ENCODE data around the gene LRG1. TPM values are rescaled to one million over a fixed set of nuclear protein-coding genes. Genes with fewer than 3 reads are reported as not detected.

The LRG1 gene
- total and polyA plus RNA-seq, 9 of the 15 experiments (the other 6 are each of a cell fraction or from before 2014, with no cell fraction given): 1.5 to 11.9 (median 8.7) TPM

- TF ChIP-seq, protein P1, sequence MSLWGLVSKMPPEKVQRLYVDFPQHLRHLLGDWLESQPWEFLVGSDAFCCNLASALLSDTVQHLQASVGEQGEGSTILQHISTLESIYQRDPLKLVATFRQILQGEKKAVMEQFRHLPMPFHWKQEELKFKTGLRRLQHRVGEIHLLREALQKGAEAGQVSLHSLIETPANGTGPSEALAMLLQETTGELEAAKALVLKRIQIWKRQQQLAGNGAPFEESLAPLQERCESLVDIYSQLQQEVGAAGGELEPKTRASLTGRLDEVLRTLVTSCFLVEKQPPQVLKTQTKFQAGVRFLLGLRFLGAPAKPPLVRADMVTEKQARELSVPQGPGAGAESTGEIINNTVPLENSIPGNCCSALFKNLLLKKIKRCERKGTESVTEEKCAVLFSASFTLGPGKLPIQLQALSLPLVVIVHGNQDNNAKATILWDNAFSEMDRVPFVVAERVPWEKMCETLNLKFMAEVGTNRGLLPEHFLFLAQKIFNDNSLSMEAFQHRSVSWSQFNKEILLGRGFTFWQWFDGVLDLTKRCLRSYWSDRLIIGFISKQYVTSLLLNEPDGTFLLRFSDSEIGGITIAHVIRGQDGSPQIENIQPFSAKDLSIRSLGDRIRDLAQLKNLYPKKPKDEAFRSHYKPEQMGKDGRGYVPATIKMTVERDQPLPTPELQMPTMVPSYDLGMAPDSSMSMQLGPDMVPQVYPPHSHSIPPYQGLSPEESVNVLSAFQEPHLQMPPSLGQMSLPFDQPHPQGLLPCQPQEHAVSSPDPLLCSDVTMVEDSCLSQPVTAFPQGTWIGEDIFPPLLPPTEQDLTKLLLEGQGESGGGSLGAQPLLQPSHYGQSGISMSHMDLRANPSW (CRISPR knock-in tag; IDR thresholded peaks at IDR 0.05): peak; percentile 92; the same call in 1 of the 2 replicates
- TF ChIP-seq GTF2E2 (tag; IDR thresholded peaks at IDR 0.05) (peak; percentile 78), FOXK1 (CRISPR knock-in tag; IDR thresholded peaks at IDR 0.05; ENCODE audit: borderline replicate concordance) (no peak), SMARCA4 (IDR thresholded peaks at IDR 0.05) (0 out of 2 replicates have a peak, but pooled peaks have one; percentile 39), SRF (CRISPR knock-in tag; IDR thresholded peaks at IDR 0.05) (no peak), ARID1B (IDR thresholded peaks at IDR 0.05) (peak; percentile 59), CHD1 (IDR thresholded peaks at IDR 0.05; ENCODE audit: low read length) (no peak), MYC (IDR thresholded peaks at IDR 0.05; ENCODE audit: low read depth, low read length) (0 out of 2 replicates have a peak, but pooled peaks have one; percentile 14), MYC (CRISPR knock-in tag; IDR thresholded peaks at IDR 0.05; ENCODE audit: borderline replicate concordance, low read depth) (no peak), DEAF1 (CRISPR knock-in tag; IDR thresholded peaks at IDR 0.05) (no peak), PML (IDR thresholded peaks at IDR 0.05; ENCODE audit: low read length) (0 out of 2 replicates have a peak, but pooled peaks have one; percentile 22), RNF2 (IDR thresholded peaks at IDR 0.05) (peak; percentile 19; the same call in 1 of the 2 replicates), POLR2G (IDR thresholded peaks at IDR 0.05; ENCODE audit: low read depth, low read length) (peak; percentile 52), MYNN (IDR thresholded peaks at IDR 0.05) (no peak), MYNN (CRISPR knock-in tag; IDR thresholded peaks at IDR 0.05) (no peak), SMARCB1 (IDR thresholded peaks at IDR 0.05; ENCODE audit: insufficient read length, low read depth) (no peak), POLR2AphosphoS5 (IDR thresholded peaks at IDR 0.05; ENCODE audit: control insufficient read depth, insufficient read depth, low read depth, low read length) (peak; percentile 62), RBM39 (optimal IDR thresholded peaks at IDR 0.05; ENCODE audit: low read depth, low read length) (no peak), ZNF584 (CRISPR knock-in tag; IDR thresholded peaks at IDR 0.05; ENCODE audit: low read depth) (0 out of 2 replicates have a peak, but pooled peaks have one; percentile 71), SPI1 (IDR thresholded peaks at IDR 0.05; ENCODE audit: borderline replicate concordance, low read depth, low read length) (peak; percentile 80; the same call in 1 of the 2 replicates), ZNF655 (CRISPR knock-in tag; IDR thresholded peaks at IDR 0.05) (no peak), ETV1 (tag; conservative IDR thresholded peaks at IDR 0.05; ENCODE audit: low read depth) (peak; percentile 52), HCFC1 (IDR thresholded peaks at IDR 0.05; ENCODE audit: low read depth, low read length) (no peak), FUS (optimal IDR thresholded peaks at IDR 0.05; ENCODE audit: low read depth, low read length) (no peak)
Measured at GRCh38 chr19:4539693-4540581, at the start of gene LRG1 (continued).
